ENCODE data around the gene LAMA4. TPM values are rescaled to one million over a fixed set of nuclear protein-coding genes. Genes with fewer than 3 reads are reported as not detected.

The LAMA4 gene
- total RNA-seq, 1 experiment from 2014 or later, result 1.1 TPM

DNA sequence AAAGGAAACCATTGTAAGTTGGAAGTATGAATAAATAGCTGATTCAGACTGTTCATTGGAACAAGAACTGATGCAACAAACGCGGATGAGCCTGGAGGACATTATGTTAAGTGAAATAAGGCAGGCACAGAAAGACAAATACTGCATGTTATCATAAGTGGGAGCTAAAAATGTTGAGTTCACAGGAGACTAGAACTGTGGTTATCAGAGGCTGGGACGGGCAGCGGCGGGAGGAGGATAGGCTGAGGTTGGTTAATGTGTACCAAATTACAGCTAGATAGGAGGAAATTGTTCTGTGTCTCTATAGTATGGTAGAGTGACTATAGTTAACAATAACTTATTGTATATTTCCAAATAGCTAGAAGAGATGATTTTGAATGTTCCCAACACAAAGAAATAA is 126.2 kb downstream of the LAMA4 start:
- TF ChIP-seq, protein P1, sequence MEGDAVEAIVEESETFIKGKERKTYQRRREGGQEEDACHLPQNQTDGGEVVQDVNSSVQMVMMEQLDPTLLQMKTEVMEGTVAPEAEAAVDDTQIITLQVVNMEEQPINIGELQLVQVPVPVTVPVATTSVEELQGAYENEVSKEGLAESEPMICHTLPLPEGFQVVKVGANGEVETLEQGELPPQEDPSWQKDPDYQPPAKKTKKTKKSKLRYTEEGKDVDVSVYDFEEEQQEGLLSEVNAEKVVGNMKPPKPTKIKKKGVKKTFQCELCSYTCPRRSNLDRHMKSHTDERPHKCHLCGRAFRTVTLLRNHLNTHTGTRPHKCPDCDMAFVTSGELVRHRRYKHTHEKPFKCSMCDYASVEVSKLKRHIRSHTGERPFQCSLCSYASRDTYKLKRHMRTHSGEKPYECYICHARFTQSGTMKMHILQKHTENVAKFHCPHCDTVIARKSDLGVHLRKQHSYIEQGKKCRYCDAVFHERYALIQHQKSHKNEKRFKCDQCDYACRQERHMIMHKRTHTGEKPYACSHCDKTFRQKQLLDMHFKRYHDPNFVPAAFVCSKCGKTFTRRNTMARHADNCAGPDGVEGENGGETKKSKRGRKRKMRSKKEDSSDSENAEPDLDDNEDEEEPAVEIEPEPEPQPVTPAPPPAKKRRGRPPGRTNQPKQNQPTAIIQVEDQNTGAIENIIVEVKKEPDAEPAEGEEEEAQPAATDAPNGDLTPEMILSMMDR (conservative IDR thresholded peaks at IDR 0.05), result no peak
- no CpG with 5 or more reads among the region's 5 CpGs for WGBS (ENCODE audit: extremely low coverage, insufficient read length, low lambda C conversion rate)

More for the DNA sequence above, 126.2 kb downstream of the LAMA4 start:
- H3K4me1 Mint-ChIP-seq, result peaks cover 3 to 5% of the 10 kb centered on the region in 2 experiments; a peak in 1 of 4 replicates
- Histone ChIP-seq H2AFZ (ENCODE audit: low read length) (no peak overlapping the region), H3K9me3 (ENCODE audit: control insufficient read depth, low read depth, low read length) (no peaks in the 10 kb centered on the region), H3K9ac (ENCODE audit: extremely low read depth, insufficient read length, low read length) (no peak overlapping the region), H3T11ph (ENCODE audit: low read length) (no peak overlapping the region), H3K23me2 (ENCODE audit: insufficient read length, low read depth, low read length, poor library complexity, severe bottlenecking) (no peaks in the 10 kb centered on the region), H2BK15ac (ENCODE audit: low read depth, low read length) (no peak overlapping the region), H3K4ac (ENCODE audit: low read depth, low read length) (no peak overlapping the region), H3K79me2 (ENCODE audit: insufficient read depth, low read length) (no peaks in the 10 kb centered on the region), H2BK120ac (ENCODE audit: low read depth, low read length, poor library complexity, severe bottlenecking) (no peak overlapping the region), H3K56ac (ENCODE audit: insufficient read length, low read depth, low read length) (no peak overlapping the region), H3K27ac (ENCODE audit: insufficient read length, low read depth, low read length) (no peak overlapping the region), H3K18ac (ENCODE audit: insufficient read length, low read depth, low read length) (no peak overlapping the region), H2BK12ac (ENCODE audit: insufficient read length, low read depth, low read length) (no peak overlapping the region), H4K8ac (replicated peaks; ENCODE audit: insufficient read length, low read depth, low read length) (no peak overlapping the region), H2BK5ac (ENCODE audit: insufficient read length, low read length) (no peak overlapping the region), H3K4me2 (ENCODE audit: insufficient read depth, insufficient read length, low read length) (no peak overlapping the region), H3K27me3 (ENCODE audit: insufficient read depth, low read length) (no peaks in the 10 kb centered on the region), H4K5ac (ENCODE audit: insufficient read length, low read depth, low read length) (no peak overlapping the region), H3K23ac (ENCODE audit: insufficient read length, low read depth, low read length) (no peak overlapping the region), H4K20me1 (ENCODE audit: control insufficient read depth, insufficient read depth, insufficient read length) (no peaks in the 10 kb centered on the region), H4K91ac (ENCODE audit: insufficient read length, low read depth, low read length) (no peak overlapping the region), H3K79me1 (ENCODE audit: insufficient read depth, low read depth, low read length, poor library complexity, severe bottlenecking) (no peaks in the 10 kb centered on the region), H2BK20ac (ENCODE audit: low read depth, low read length, poor library complexity, severe bottlenecking) (no peak overlapping the region), H3K14ac (ENCODE audit: insufficient read depth, low read length) (no peak overlapping the region), H3K4me1 (ENCODE audit: insufficient read depth, low read length) (no peaks in the 10 kb centered on the region), H2AK5ac (ENCODE audit: insufficient read length, low read length) (no peak overlapping the region)
- H3K27me3 Mint-ChIP-seq (ENCODE audit: low read depth), result no peaks in the 10 kb centered on the region
- H3K36me3 Mint-ChIP-seq (ENCODE audit: insufficient read depth in 1 of 3, low read depth in 3 of 3), result no peaks in the 10 kb centered on the region
- H3K4me3 Mint-ChIP-seq, result no peak overlapping the region
- no peak overlapping the region for H3K27ac Mint-ChIP-seq
- DNase-seq, result no peak
- no peaks in the 10 kb centered on the region for H3K9me3 Mint-ChIP-seq
